ENCODE measurements around the gene HECTD1.
"Not testable (repeated sequence)": the region's sequence is repeated elsewhere in the genome, so short reads cannot be mapped to it uniquely, and the experiment has no call there.

Gene HECTD1

GRCh38 chr14:31070431-31070830, 137.2 kb downstream of the HECTD1 start:
- peak; percentile 95 for ATAC-seq (ENCODE audit: low read depth)
- TF ChIP-seq, protein P1, sequence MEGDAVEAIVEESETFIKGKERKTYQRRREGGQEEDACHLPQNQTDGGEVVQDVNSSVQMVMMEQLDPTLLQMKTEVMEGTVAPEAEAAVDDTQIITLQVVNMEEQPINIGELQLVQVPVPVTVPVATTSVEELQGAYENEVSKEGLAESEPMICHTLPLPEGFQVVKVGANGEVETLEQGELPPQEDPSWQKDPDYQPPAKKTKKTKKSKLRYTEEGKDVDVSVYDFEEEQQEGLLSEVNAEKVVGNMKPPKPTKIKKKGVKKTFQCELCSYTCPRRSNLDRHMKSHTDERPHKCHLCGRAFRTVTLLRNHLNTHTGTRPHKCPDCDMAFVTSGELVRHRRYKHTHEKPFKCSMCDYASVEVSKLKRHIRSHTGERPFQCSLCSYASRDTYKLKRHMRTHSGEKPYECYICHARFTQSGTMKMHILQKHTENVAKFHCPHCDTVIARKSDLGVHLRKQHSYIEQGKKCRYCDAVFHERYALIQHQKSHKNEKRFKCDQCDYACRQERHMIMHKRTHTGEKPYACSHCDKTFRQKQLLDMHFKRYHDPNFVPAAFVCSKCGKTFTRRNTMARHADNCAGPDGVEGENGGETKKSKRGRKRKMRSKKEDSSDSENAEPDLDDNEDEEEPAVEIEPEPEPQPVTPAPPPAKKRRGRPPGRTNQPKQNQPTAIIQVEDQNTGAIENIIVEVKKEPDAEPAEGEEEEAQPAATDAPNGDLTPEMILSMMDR (IDR thresholded peaks at IDR 0.05; ENCODE audit: poor library complexity, severe bottlenecking), result no peak
- H3K27me3 ChIP-seq (ENCODE audit: insufficient read depth, poor library complexity, severe bottlenecking), result no peaks in the 10 kb centered on the region
- DNase-seq (ENCODE audit: low spot score), result no peak
- H3K4me1 ChIP-seq (ENCODE audit: insufficient read depth, poor library complexity, severe bottlenecking), result peaks cover 11% of the 10 kb centered on the region
- H3K9me3 ChIP-seq (ENCODE audit: severe bottlenecking), result no peaks in the 10 kb centered on the region
- H3K27ac ChIP-seq (ENCODE audit: poor library complexity, severe bottlenecking), result peak overlapping the region; percentile 52
- no peaks in the 10 kb centered on the region for H3K36me3 ChIP-seq (ENCODE audit: low read depth)
- H3K4me3 ChIP-seq (ENCODE audit: severe bottlenecking), result no peak overlapping the region

GRCh38 chr14:31069343-31069742, 138.2 kb downstream of the HECTD1 start:
- ATAC-seq (ENCODE audit: low read depth) (no peak), DNase-seq (ENCODE audit: low spot score) (no peak)
- H3K27me3 ChIP-seq (ENCODE audit: insufficient read depth, poor library complexity, severe bottlenecking), result no peaks in the 10 kb centered on the region
- H3K27ac ChIP-seq (ENCODE audit: poor library complexity, severe bottlenecking), result no peak overlapping the region
- TF ChIP-seq, protein P1 (IDR thresholded peaks at IDR 0.05; ENCODE audit: poor library complexity, severe bottlenecking), result no peak
- no peaks in the 10 kb centered on the region for H3K9me3 ChIP-seq (ENCODE audit: severe bottlenecking)
- H3K36me3 ChIP-seq (ENCODE audit: low read depth), result no peaks in the 10 kb centered on the region
- H3K4me1 ChIP-seq (ENCODE audit: insufficient read depth, poor library complexity, severe bottlenecking), result peaks cover 11% of the 10 kb centered on the region
- no peak overlapping the region for H3K4me3 ChIP-seq (ENCODE audit: severe bottlenecking)

- no peak overlapping the region for H3K27ac ChIP-seq (ENCODE audit: poor library complexity, severe bottlenecking)
- TF ChIP-seq, protein P1 (IDR thresholded peaks at IDR 0.05; ENCODE audit: poor library complexity, severe bottlenecking), result no peak
- no peaks in the 10 kb centered on the region for H3K27me3 ChIP-seq (ENCODE audit: insufficient read depth, poor library complexity, severe bottlenecking)
- H3K4me1 ChIP-seq (ENCODE audit: insufficient read depth, poor library complexity, severe bottlenecking), result peaks cover 11% of the 10 kb centered on the region
- no peaks in the 10 kb centered on the region for H3K9me3 ChIP-seq (ENCODE audit: severe bottlenecking)
- no peaks in the 10 kb centered on the region for H3K36me3 ChIP-seq (ENCODE audit: low read depth)
- ATAC-seq (ENCODE audit: low read depth) (no peak), DNase-seq (ENCODE audit: low spot score) (no peak)
- no peak overlapping the region for H3K4me3 ChIP-seq (ENCODE audit: severe bottlenecking)
Measured at GRCh38 chr14:31068235-31068634, 139.4 kb downstream of the HECTD1 start.

DNA sequence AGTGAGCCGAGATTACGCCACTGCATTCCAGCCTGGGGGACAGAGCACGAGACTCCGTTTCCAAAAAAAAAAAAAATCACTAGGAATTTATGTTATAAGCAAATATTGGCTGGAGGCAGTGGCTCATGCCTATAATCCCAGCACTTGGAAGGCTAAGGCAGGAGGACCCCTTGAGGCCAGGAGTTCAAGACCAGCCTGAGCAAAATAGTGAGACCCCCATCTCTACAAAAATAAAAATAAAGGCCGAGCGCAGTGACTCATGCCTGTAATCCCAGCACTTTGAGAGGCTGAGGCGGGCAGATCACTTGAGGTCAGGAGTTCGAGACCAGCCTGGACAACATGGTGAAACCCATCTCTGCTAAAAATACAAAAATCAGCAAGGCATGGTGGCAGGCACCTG, 144.7 kb downstream of the HECTD1 start:
- not testable (repeated sequence) for H3K27me3 ChIP-seq (ENCODE audit: insufficient read depth, poor library complexity, severe bottlenecking); H3K36me3 ChIP-seq (ENCODE audit: low read depth); ATAC-seq (ENCODE audit: low read depth); H3K27ac ChIP-seq (ENCODE audit: poor library complexity, severe bottlenecking); DNase-seq (ENCODE audit: low spot score); H3K9me3 ChIP-seq (ENCODE audit: severe bottlenecking); H3K4me3 ChIP-seq (ENCODE audit: severe bottlenecking)
- H3K4me1 ChIP-seq (ENCODE audit: insufficient read depth, poor library complexity, severe bottlenecking), result peaks cover 29% of the 10 kb centered on the region

DNA sequence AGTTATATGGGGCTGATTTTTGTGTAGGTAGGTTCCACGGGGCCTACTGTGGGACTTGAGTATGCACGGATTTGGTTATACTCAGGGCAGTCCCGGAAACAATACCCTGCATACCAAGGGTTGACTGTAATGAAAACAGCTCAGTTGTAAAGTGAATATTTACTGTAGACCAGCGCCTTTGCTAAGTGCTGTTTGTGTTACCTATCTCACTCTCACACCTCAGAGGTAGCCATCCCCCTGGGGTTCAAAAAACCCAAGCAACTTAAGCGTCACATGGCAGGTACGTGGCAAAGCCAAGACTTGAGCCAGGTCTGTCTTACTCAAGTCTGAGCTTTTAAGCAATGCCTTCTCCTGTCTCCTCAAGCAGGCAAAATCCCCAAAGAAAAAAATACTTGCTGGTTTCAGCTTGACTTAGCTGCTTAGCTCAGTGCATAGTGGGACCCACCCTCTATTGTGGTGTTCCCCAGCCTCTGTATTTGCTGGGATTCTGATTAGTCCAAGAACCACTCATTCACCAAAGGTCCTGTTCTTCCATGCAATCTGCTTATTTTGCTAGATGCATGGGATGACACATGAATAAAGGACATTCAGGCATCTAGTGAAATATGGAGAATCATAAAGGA, 147.2 kb downstream of the HECTD1 start:
- H3K27ac ChIP-seq (ENCODE audit: poor library complexity, severe bottlenecking), result peak overlapping the region; percentile 96
- H3K9me3 ChIP-seq (ENCODE audit: severe bottlenecking), result no peaks in the 10 kb centered on the region
- no peaks in the 10 kb centered on the region for H3K27me3 ChIP-seq (ENCODE audit: insufficient read depth, poor library complexity, severe bottlenecking)
- DNase-seq (ENCODE audit: low spot score) (no peak), ATAC-seq (ENCODE audit: low read depth) (no peak)
- peaks cover 38% of the 10 kb centered on the region for H3K4me1 ChIP-seq (ENCODE audit: insufficient read depth, poor library complexity, severe bottlenecking)
- TF ChIP-seq, protein P1 (IDR thresholded peaks at IDR 0.05; ENCODE audit: poor library complexity, severe bottlenecking), result no peak
- no peak overlapping the region for H3K4me3 ChIP-seq (ENCODE audit: severe bottlenecking)
- H3K36me3 ChIP-seq (ENCODE audit: low read depth), result no peaks in the 10 kb centered on the region

All from RWPE2 (cell line).